Peyer's patch (tissue), 4 donors: ENCODE data around the gene PDE6B.

ENCODE experiments used
- POLR2A ChIP-seq, 2 donors: fragments of 450-650 bp; IDR thresholded peaks; one replicate each; pipeline ENCODE4 v1.5.1; 2017; ENCODE audit warnings: antibody characterized with exemption in 2 of 2, mild to moderate bottlenecking in 2 of 2, moderate library complexity in 2 of 2
- TF ChIP-seq, protein P1 (sequence below), 6 experiments: fragments of 450-650 bp in 4 of 6; fragments of 200-600 bp in 2 of 6; sonication (generic) in 1 of 6; IDR thresholded peaks; one replicate each; pipeline ENCODE4 v1.5.1; 2017 to 2019; ENCODE audit warnings: antibody characterized with exemption in 6 of 6, mild to moderate bottlenecking in 3 of 6, moderate library complexity in 1 of 6

DNA sequence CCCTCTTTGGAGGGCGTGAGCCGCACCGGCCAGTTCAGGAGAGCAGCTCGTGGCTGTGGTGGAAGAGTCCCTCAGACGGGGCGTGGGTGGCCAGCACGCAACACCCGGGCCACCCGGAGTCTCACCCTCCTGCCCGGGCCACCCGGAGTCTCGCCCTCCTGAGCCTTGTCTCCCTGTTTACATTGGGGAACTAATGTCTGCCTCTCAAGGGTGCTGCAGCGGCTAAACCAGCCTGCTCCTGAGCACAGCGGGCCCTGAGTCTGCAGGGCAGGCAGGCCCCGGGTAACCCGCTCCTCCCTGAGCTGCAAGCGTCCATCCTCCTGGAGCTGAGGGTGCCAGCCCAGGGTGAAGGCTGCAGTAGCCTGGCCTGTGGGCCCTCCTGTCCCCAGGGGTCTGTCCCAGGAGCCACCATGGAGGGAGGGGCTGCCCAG, 3.0 kb downstream of the PDE6B start:
- TF ChIP-seq, protein P1, sequence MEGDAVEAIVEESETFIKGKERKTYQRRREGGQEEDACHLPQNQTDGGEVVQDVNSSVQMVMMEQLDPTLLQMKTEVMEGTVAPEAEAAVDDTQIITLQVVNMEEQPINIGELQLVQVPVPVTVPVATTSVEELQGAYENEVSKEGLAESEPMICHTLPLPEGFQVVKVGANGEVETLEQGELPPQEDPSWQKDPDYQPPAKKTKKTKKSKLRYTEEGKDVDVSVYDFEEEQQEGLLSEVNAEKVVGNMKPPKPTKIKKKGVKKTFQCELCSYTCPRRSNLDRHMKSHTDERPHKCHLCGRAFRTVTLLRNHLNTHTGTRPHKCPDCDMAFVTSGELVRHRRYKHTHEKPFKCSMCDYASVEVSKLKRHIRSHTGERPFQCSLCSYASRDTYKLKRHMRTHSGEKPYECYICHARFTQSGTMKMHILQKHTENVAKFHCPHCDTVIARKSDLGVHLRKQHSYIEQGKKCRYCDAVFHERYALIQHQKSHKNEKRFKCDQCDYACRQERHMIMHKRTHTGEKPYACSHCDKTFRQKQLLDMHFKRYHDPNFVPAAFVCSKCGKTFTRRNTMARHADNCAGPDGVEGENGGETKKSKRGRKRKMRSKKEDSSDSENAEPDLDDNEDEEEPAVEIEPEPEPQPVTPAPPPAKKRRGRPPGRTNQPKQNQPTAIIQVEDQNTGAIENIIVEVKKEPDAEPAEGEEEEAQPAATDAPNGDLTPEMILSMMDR (IDR thresholded peaks at IDR 0.05), result no peak
- TF ChIP-seq POLR2A (IDR thresholded peaks at IDR 0.05), result no peak
